GM18498 (cell line): ENCODE results near the gene BRI3BP.

Source experiments
- ATAC-seq: cut with Tn5 transposase; IDR thresholded peaks from one replicate; pipeline ENCODE4 v1.9.1; 2021; ENCODE audit warnings: mild to moderate bottlenecking, moderate library complexity; ENCODE audit not compliant: unreplicated experiment

BRI3BP gene

GRCh38 chr12:124993626-124994436 is at the start of gene BRI3BP:
TSS of gene BRI3BP (plus strand) at chr12:124993645. CDS start at chr12:124993791, 146 bp downstream.
- ATAC-seq = peak; percentile 59

GRCh38 chr12:124946447-124946793 is 47.0 kb upstream of the BRI3BP start:
- no peak for ATAC-seq

GRCh38 chr12:124947013-124947412 is 46.4 kb upstream of the BRI3BP start:
- no peak for ATAC-seq

GRCh38 chr12:124947561-124948398 is 45.7 kb upstream of the BRI3BP start:
- ATAC-seq = no peak

GRCh38 chr12:124949066-124949465 is 44.4 kb upstream of the BRI3BP start:
- no peak for ATAC-seq

GRCh38 chr12:124949779-124950728 is 43.4 kb upstream of the BRI3BP start:
- no peak for ATAC-seq

- ATAC-seq = no peak
These were observed 41.1 kb upstream of the BRI3BP start for GRCh38 chr12:124952295-124952694.

GRCh38 chr12:124952801-124953200 is 40.6 kb upstream of the BRI3BP start:
- ATAC-seq = no peak

GRCh38 chr12:124953689-124954405 is 39.6 kb upstream of the BRI3BP start:
- no peak for ATAC-seq

GRCh38 chr12:124954771-124955170 is 38.7 kb upstream of the BRI3BP start:
- ATAC-seq = no peak

GRCh38 chr12:124956571-124956970 is 36.9 kb upstream of the BRI3BP start:
- no peak for ATAC-seq

GRCh38 chr12:124961055-124961454 is 32.4 kb upstream of the BRI3BP start:
- no peak for ATAC-seq

- ATAC-seq = no peak
These were observed 30.2 kb upstream of the BRI3BP start for GRCh38 chr12:124963211-124963610.

- ATAC-seq = no peak
These were observed 29.2 kb upstream of the BRI3BP start for GRCh38 chr12:124964251-124964650.

- ATAC-seq = no peak
These were observed 28.5 kb upstream of the BRI3BP start for GRCh38 chr12:124964836-124965462.

GRCh38 chr12:124967016-124967739 is 26.3 kb upstream of the BRI3BP start:
- ATAC-seq = no peak

- no peak for ATAC-seq
These were observed 24.8 kb upstream of the BRI3BP start for GRCh38 chr12:124968656-124969055.

- no peak for ATAC-seq
These were observed 22.6 kb upstream of the BRI3BP start for GRCh38 chr12:124970647-124971402.
